Measurements from ENCODE around the gene BPIFA2. TPM values are rescaled to one million over a fixed set of nuclear protein-coding genes. Genes with fewer than 3 reads are reported as not detected.

BPIFA2 gene
- total RNA-seq, 1 experiment from 2014 or later: not detected

DNA sequence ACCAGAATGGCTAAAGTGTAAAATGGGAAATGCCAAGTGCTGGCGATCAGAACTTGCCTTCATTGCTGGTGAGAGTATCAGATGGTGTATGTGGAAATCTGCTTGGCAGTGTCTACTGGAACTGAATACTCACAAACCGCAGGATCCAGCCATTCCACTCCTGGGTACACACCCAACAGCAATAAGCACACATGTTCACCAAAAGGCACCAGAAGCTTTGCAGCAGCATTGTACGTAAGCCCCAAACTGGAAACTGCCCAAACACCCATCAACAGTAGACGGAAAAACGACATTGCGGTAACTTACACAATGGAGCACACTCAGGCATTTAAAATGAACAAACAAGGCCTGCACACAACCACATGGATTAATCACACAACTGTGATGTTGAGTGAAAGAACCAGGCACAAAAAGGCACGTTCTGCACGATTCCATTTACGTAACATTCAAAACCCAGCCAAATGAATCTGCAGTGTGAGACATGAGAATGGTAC is 37.3 kb upstream of the BPIFA2 start:
- no peak overlapping the region for H3K9ac ChIP-seq (ENCODE audit: extremely low read depth, insufficient read length, low read length)
- H3K4me2 ChIP-seq (ENCODE audit: insufficient read depth, insufficient read length, low read length): no peak overlapping the region
- H2BK5ac ChIP-seq (ENCODE audit: insufficient read length, low read length): no peak overlapping the region
- H3T11ph ChIP-seq (ENCODE audit: low read length): no peak overlapping the region
- H2BK120ac ChIP-seq (ENCODE audit: low read depth, low read length, poor library complexity, severe bottlenecking): no peak overlapping the region
- no peak overlapping the region for H3K27ac ChIP-seq (ENCODE audit: insufficient read length, low read depth, low read length)
- no peaks in the 10 kb centered on the region for H3K79me2 ChIP-seq (ENCODE audit: insufficient read depth, low read length)
- no CpG with 5 or more reads among the region's 9 CpGs for WGBS (ENCODE audit: extremely low coverage, insufficient read length, low lambda C conversion rate)
- no peaks in the 10 kb centered on the region for H3K27me3 ChIP-seq (ENCODE audit: insufficient read depth, low read length)
- no peak overlapping the region for H2AFZ ChIP-seq (ENCODE audit: low read length)
- H3K79me1 ChIP-seq (ENCODE audit: insufficient read depth, low read depth, low read length, poor library complexity, severe bottlenecking): no peaks in the 10 kb centered on the region
- Mint-ChIP-seq H3K27ac (no peak overlapping the region), H3K9me3 (no peaks in the 10 kb centered on the region), H3K4me3 (no peak overlapping the region), H3K4me1 (peaks cover 10% of the 10 kb centered on the region in 2 experiments), H3K27me3 (ENCODE audit: low read depth) (peaks cover 14% of the 10 kb centered on the region), H3K36me3 (ENCODE audit: insufficient read depth in 1 of 3, low read depth in 3 of 3) (no peaks in the 10 kb centered on the region)
- H2BK12ac ChIP-seq (ENCODE audit: insufficient read length, low read depth, low read length): no peak overlapping the region
- no peaks in the 10 kb centered on the region for H3K9me3 ChIP-seq (ENCODE audit: control insufficient read depth, low read depth, low read length)
- H3K4ac ChIP-seq (ENCODE audit: low read depth, low read length): no peak overlapping the region
- no peak overlapping the region for H4K8ac ChIP-seq (replicated peaks; ENCODE audit: insufficient read length, low read depth, low read length)
- H3K4me1 ChIP-seq (ENCODE audit: insufficient read depth, low read length): no peaks in the 10 kb centered on the region
- no peaks in the 10 kb centered on the region for H3K23me2 ChIP-seq (ENCODE audit: insufficient read length, low read depth, low read length, poor library complexity, severe bottlenecking)
- no peak overlapping the region for H3K14ac ChIP-seq (ENCODE audit: insufficient read depth, low read length)
- no peak overlapping the region for H3K23ac ChIP-seq (ENCODE audit: insufficient read length, low read depth, low read length)
- no peak overlapping the region for H2AK5ac ChIP-seq (ENCODE audit: insufficient read length, low read length)
- H3K56ac ChIP-seq (ENCODE audit: insufficient read length, low read depth, low read length): no peak overlapping the region
- no peaks in the 10 kb centered on the region for H4K20me1 ChIP-seq (ENCODE audit: control insufficient read depth, insufficient read depth, insufficient read length)
- no peak for DNase-seq
- no peak overlapping the region for H2BK20ac ChIP-seq (ENCODE audit: low read depth, low read length, poor library complexity, severe bottlenecking)
- H4K91ac ChIP-seq (ENCODE audit: insufficient read length, low read depth, low read length): no peak overlapping the region
- TF ChIP-seq, protein P1, sequence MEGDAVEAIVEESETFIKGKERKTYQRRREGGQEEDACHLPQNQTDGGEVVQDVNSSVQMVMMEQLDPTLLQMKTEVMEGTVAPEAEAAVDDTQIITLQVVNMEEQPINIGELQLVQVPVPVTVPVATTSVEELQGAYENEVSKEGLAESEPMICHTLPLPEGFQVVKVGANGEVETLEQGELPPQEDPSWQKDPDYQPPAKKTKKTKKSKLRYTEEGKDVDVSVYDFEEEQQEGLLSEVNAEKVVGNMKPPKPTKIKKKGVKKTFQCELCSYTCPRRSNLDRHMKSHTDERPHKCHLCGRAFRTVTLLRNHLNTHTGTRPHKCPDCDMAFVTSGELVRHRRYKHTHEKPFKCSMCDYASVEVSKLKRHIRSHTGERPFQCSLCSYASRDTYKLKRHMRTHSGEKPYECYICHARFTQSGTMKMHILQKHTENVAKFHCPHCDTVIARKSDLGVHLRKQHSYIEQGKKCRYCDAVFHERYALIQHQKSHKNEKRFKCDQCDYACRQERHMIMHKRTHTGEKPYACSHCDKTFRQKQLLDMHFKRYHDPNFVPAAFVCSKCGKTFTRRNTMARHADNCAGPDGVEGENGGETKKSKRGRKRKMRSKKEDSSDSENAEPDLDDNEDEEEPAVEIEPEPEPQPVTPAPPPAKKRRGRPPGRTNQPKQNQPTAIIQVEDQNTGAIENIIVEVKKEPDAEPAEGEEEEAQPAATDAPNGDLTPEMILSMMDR (conservative IDR thresholded peaks at IDR 0.05): no peak
- H4K5ac ChIP-seq (ENCODE audit: insufficient read length, low read depth, low read length): no peak overlapping the region
- H3K18ac ChIP-seq (ENCODE audit: insufficient read length, low read depth, low read length): no peak overlapping the region
- no peak overlapping the region for H2BK15ac ChIP-seq (ENCODE audit: low read depth, low read length)
